ENCODE data around the gene SLC22A17. TPM values are rescaled to one million over a fixed set of nuclear protein-coding genes. Genes with fewer than 3 reads are reported as not detected.

Gene SLC22A17
- total and polyA plus RNA-seq, 2 of the 13 experiments (the other 11 are each of a cell fraction or from before 2014, with no cell fraction given) = 0.95 to 1.1 TPM

DNA sequence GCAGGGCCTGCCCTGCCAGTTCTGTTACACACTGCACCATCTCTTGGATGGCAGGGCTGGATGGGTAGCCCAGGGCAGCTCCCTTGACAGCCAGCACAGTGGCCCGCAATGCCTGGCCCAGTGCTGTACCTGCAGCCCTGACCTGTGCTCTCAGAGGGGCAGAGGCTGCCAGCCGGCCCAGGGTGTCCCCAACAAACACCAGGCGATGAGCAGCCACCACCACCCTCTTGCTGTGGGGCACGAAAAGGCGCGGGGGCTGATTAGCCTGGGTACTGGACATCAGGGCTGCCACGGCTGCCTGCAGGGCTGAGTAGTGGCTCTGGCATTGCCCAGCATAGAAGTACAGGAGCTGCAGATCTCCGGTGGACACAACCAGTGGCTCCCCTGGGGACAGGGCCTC lies 4.6 kb upstream of the SLC22A17 start (continued):
- TF ChIP-seq, protein P1, sequence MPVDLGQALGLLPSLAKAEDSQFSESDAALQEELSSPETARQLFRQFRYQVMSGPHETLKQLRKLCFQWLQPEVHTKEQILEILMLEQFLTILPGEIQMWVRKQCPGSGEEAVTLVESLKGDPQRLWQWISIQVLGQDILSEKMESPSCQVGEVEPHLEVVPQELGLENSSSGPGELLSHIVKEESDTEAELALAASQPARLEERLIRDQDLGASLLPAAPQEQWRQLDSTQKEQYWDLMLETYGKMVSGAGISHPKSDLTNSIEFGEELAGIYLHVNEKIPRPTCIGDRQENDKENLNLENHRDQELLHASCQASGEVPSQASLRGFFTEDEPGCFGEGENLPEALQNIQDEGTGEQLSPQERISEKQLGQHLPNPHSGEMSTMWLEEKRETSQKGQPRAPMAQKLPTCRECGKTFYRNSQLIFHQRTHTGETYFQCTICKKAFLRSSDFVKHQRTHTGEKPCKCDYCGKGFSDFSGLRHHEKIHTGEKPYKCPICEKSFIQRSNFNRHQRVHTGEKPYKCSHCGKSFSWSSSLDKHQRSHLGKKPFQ (CRISPR knock-in tag; IDR thresholded peaks at IDR 0.05; ENCODE audit: insufficient replicate concordance) = no peak
- TF ChIP-seq GABPB1 (CRISPR knock-in tag; IDR thresholded peaks at IDR 0.05) (no peak), ZNF737 (CRISPR knock-in tag; IDR thresholded peaks at IDR 0.05; ENCODE audit: borderline replicate concordance) (peak; percentile 71; the same call in 1 of the 2 replicates), MTA1 (CRISPR knock-in tag; IDR thresholded peaks at IDR 0.05; ENCODE audit: borderline replicate concordance) (peak; percentile 36; the same call in 1 of the 2 replicates), MBNL3 (CRISPR knock-in tag; conservative IDR thresholded peaks at IDR 0.05) (no peak), MEIS2 (CRISPR knock-in tag; IDR thresholded peaks at IDR 0.05) (no peak), KAT8 (CRISPR knock-in tag; IDR thresholded peaks at IDR 0.05) (no peak), ZNF678 (CRISPR knock-in tag; IDR thresholded peaks at IDR 0.05) (no peak), FOXJ3 (CRISPR knock-in tag; IDR thresholded peaks at IDR 0.05; ENCODE audit: borderline replicate concordance) (no peak), ZNF614 (CRISPR knock-in tag; IDR thresholded peaks at IDR 0.05; ENCODE audit: borderline replicate concordance) (no peak)
- TF ChIP-seq, protein P2, sequence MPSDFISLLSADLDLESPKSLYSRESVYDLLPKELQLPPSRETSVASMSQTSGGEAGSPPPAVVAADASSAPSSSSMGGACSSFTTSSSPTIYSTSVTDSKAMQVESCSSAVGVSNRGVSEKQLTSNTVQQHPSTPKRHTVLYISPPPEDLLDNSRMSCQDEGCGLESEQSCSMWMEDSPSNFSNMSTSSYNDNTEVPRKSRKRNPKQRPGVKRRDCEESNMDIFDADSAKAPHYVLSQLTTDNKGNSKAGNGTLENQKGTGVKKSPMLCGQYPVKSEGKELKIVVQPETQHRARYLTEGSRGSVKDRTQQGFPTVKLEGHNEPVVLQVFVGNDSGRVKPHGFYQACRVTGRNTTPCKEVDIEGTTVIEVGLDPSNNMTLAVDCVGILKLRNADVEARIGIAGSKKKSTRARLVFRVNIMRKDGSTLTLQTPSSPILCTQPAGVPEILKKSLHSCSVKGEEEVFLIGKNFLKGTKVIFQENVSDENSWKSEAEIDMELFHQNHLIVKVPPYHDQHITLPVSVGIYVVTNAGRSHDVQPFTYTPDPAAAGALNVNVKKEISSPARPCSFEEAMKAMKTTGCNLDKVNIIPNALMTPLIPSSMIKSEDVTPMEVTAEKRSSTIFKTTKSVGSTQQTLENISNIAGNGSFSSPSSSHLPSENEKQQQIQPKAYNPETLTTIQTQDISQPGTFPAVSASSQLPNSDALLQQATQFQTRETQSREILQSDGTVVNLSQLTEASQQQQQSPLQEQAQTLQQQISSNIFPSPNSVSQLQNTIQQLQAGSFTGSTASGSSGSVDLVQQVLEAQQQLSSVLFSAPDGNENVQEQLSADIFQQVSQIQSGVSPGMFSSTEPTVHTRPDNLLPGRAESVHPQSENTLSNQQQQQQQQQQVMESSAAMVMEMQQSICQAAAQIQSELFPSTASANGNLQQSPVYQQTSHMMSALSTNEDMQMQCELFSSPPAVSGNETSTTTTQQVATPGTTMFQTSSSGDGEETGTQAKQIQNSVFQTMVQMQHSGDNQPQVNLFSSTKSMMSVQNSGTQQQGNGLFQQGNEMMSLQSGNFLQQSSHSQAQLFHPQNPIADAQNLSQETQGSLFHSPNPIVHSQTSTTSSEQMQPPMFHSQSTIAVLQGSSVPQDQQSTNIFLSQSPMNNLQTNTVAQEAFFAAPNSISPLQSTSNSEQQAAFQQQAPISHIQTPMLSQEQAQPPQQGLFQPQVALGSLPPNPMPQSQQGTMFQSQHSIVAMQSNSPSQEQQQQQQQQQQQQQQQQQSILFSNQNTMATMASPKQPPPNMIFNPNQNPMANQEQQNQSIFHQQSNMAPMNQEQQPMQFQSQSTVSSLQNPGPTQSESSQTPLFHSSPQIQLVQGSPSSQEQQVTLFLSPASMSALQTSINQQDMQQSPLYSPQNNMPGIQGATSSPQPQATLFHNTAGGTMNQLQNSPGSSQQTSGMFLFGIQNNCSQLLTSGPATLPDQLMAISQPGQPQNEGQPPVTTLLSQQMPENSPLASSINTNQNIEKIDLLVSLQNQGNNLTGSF (CRISPR knock-in tag; IDR thresholded peaks at IDR 0.05) = no peak
- TF ChIP-seq, protein P3, sequence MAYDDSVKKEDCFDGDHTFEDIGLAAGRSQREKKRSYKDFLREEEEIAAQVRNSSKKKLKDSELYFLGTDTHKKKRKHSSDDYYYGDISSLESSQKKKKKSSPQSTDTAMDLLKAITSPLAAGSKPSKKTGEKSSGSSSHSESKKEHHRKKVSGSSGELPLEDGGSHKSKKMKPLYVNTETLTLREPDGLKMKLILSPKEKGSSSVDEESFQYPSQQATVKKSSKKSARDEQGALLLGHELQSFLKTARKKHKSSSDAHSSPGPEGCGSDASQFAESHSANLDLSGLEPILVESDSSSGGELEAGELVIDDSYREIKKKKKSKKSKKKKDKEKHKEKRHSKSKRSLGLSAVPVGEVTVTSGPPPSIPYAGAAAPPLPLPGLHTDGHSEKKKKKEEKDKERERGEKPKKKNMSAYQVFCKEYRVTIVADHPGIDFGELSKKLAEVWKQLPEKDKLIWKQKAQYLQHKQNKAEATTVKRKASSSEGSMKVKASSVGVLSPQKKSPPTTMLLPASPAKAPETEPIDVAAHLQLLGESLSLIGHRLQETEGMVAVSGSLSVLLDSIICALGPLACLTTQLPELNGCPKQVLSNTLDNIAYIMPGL (CRISPR knock-in tag; IDR thresholded peaks at IDR 0.05; ENCODE audit: borderline replicate concordance in 1 of 2, low read depth in 1 of 2) = no peak
- TF ChIP-seq, protein P4, sequence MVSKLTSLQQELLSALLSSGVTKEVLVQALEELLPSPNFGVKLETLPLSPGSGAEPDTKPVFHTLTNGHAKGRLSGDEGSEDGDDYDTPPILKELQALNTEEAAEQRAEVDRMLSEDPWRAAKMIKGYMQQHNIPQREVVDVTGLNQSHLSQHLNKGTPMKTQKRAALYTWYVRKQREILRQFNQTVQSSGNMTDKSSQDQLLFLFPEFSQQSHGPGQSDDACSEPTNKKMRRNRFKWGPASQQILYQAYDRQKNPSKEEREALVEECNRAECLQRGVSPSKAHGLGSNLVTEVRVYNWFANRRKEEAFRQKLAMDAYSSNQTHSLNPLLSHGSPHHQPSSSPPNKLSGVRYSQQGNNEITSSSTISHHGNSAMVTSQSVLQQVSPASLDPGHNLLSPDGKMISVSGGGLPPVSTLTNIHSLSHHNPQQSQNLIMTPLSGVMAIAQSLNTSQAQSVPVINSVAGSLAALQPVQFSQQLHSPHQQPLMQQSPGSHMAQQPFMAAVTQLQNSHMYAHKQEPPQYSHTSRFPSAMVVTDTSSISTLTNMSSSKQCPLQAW (CRISPR knock-in tag; IDR thresholded peaks at IDR 0.05) = no peak
